NCI-H510A treated with DMSO at 0.1 percent for 48 hours (cell line): ENCODE data around the gene CYB5D1.

ENCODE experiments used
- DNase-seq: peaks from one replicate; lab custom pipeline; 2025; lab: John Stamatoyannopoulos, UW

CYB5D1 gene

DNA sequence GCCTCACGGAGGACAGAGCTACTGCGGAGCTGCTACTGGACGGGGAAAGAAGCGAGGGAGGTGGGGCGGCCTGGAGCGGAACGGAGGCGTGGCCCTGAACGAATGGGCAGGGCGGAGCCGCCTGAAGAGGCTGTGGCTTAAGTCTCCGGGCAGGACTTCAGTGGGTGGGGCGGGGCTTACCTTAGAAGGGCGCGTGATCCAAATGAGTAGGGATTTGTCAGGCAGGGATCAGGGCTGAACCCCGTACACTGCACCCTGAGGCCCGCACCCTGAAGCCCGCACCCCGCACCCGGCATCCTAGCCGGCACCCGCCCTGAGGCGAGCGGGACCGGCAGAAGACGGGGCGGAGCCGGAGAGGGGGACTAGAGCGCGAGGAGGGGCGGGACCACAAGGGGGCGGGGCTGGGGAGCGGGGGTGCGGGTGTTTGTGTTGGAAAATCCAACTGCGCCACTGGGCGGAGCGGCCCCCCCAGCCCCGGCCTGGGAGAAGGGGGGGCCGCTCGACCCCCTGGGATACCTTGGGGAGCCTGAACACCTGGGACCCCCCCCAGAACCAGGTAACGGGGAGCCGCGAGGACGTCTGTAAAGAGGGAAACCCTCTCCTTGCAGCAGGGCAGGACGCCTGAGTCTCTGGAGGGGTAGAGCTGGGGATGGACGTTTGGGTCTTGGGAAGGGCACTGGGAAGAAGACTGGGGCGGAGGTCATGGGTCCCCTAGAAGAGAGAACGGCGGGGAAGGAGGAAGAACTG, 23.8 kb upstream of the CYB5D1 start, which contains the start of gene KDM6B:
TSS of gene KDM6B (plus strand) at position 423 of the 747 bp plus-strand sequence. CDS start 11,338 bp downstream, outside the sequence.
- DNase-seq, result peak; percentile 89

DNA sequence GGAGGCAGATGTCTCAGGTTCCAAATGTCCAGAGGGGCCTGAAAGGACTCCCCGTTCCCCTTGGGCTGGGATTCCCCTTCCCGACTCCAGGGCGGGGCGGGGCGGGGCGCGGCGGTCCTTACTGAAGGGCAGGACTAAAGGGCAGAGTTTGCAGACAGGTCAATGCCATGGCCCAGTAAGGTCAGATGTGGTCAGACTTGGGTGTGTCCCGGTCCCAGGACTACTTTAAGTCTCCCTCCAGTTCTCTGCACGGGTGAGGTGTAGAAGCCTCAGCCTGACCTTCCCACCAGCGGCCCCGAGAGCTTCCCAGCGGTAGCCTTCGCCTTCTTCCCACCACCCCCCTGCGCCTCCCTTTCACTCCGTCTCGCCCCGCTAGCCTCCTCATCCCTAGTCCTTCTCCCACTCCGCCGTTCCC, 23.3 kb upstream of the CYB5D1 start:
- no peak for DNase-seq

- DNase-seq, result peak; percentile 92
These were observed 22.6 kb upstream of the CYB5D1 start for GRCh38 chr17:7834957-7835813.

DNA sequence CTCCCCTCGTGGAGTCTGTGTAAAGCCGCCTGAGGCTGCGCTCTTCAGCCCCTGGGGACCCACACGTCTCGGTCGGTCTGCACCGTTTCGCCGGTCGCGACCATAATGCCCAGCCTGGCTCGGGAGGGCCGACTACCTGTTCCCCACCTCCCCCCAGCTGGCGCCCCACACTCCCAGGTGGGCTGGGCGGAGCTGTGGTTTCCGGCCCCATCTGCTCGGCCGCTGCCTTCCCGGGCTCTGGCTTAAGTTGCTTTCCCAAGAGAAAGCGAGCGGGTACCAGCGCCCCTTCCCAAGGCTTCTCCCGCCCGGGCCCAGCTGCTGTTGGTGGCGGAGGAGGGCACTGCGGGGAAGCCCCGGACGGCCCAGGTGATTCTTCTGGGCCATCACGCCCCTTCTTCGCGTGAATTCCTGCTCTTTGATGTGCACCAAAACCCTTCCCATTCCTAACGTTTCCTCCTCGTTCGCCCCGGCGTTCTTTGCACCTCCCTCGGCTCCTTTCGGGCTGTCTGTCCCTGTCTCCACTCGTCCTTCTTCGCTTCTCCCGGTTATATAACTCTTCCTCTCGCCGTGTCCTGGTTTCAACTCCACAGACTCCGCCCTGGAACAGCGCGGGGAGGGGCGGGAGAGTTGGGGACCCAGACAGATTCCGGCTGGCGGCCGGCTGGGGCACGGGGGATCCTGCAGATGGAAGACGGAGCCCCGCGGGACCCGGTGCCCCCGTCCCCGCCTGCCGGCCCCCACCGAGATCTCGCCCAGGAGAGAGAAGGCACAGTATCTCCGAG, 21.8 kb upstream of the CYB5D1 start:
- DNase-seq, result peak; percentile 67

- peak; percentile 97 for DNase-seq
These were observed 21.0 kb upstream of the CYB5D1 start for GRCh38 chr17:7836596-7837407.

DNA sequence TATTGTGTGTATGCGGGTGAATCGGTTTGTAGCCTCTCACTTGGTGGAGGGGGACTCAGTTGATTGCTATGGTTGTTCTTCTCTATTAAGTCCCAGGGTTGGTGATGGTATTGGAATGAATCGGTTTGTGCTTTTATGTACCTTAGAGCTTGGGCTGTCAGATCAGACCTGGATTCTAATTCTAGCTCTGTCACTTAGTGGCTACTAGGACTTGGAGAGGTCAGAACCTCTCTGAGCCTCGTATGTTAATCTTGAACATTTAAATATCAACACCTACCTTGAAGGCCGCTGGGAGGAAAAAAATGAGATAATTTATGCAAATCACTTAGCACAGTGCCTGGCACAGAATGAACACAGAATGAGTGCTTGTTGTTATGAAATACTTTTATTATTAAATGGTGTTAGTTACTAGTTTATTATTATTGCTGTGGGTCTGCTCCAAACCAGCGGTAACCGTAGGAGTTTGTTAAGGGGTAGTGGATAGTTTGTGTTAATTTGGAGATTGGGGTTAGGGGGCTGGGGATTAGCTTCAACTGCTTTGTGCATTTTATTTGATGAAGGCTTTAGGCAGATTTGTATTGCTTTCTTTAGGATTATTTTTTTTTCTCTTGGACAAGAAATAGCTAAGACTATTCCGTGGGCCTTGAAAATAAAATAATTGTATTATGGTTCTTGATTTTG, 20.3 kb upstream of the CYB5D1 start:
- peak; percentile 52 for DNase-seq

- peak; percentile 59 for DNase-seq
These were observed 19.4 kb upstream of the CYB5D1 start for GRCh38 chr17:7838090-7839075.

- no peak for DNase-seq
These were observed 18.5 kb upstream of the CYB5D1 start for GRCh38 chr17:7839190-7839875.

- DNase-seq, result peak; percentile 10
These were observed 17.9 kb upstream of the CYB5D1 start for GRCh38 chr17:7839876-7840261.

GRCh38 chr17:7840441-7840840, 17.4 kb upstream of the CYB5D1 start:
- DNase-seq, result no peak

DNA sequence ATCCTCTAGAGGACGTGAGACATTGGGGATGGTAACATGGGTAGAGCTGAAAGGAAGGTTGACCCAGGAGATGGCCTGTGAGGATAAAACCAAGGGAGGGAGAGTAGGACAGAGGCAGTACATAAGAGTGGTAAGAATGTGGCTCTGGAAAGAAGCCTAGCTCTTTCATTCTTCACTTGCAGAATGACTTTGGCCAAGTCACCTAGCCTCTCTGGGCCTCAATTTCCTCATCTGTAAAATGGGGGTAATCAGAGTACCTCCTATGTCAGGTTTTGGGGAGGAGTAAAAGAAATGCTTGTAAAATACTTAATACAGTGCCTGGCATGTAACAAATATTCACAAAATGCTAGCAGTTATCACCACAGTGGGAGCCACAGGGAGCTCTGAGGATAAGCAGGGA, 16.9 kb upstream of the CYB5D1 start:
- DNase-seq, result no peak

- peak; percentile 43 for DNase-seq
These were observed 16.3 kb upstream of the CYB5D1 start for GRCh38 chr17:7841396-7841914.

- DNase-seq, result peak; percentile 88
These were observed 15.9 kb upstream of the CYB5D1 start for GRCh38 chr17:7841915-7842379.

DNA sequence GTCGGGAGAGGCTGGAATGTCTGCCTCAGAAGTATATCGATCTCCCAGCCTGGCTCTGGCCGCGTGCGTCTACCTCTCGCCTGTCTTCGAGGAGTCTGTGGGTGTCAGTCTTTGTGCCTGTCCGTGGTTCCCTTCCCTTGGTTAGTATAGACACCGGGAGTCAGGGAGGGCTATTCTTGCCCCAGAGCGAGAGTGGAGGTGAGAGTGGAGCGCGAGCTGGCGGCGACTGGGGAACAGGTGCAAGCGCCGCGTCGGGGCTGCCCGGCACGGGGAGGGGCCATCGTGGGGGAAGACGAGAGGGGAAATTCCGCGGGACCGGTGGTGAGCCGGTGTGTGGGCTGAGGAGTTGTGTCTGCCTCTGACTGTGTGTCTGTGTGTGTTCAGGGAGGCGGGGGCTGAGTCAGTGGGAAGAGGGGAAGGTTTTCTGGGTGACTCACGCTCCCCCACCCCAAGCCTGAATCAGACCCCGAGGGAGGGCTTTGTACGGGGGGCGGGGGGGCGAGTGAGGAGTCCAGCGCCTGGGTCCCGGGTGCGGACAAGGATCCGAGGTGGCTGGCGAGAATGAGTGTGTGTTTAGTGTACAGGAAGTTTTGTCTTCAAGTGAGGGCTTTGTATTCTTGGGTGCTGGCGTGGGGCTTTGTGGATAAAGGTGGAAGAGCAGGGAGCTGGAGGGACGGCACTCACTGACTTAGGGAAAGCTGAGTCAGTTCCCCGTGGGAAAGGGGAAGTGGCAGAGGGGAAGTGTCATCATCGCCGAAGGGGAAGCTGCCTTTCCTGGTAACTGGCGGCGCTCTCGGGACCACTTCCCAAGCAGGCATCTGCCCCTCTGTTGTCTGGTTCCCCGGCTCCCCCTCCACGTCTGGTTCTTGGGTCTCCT, 15.2 kb upstream of the CYB5D1 start:
- DNase-seq, result no peak

- no peak for DNase-seq
These were observed 14.6 kb upstream of the CYB5D1 start for GRCh38 chr17:7843257-7843535.

DNA sequence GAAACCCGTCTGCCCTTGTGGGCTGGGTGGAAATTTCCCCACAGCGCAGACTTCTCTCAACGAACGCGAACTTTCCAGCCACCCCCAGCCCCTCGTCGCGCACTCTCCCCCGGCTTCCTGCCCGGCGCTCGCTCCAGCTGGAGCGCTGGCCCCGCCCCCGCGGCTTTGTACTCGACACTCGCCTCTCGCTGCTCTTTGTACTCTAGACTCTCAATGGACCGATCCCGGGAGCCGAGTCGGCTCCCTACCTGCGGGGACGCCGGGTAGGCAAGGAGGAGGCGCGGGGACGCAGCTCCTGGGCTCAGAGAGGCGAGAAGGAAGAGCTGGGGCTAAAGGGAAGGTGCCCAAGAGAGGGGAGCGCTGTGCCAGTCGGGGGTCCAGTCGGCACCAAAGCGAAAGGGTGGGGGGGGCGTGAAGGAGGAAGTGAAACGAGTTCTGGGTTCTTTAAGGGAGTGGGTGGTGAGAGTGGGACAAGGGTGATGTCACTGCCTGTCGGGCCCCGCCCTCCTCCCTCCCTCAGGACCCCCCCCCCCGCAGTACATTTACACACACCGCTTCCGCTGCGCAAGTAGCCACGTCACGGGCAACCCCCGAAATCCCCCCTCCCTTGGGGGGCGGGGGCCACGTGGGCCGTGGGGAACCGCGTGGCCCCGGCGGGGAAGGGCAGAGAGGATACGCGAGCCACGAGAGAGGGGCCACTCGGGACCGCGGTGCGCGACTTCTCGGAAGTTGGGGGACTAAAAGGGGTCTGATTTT, 14.1 kb upstream of the CYB5D1 start:
- DNase-seq, result peak; percentile 88
